Suprapubic skin (tissue), 4 donors: Measurements from ENCODE around the gene KRT81.

Experiments
- CTCF ChIP-seq, 2 donors: fragments of 200-600 bp in 1 of 2; fragments of 450-650 bp in 1 of 2; sonication (generic) in 1 of 2; IDR thresholded peaks; one replicate each; pipeline ENCODE4 v1.5.1; 2016 to 2019; ENCODE audit warnings: antibody characterized with exemption in 2 of 2, mild to moderate bottlenecking in 1 of 2, moderate library complexity in 1 of 2
- EP300 ChIP-seq: sonication (generic); formaldehyde crosslinking; IDR thresholded peaks from one replicate; pipeline ENCODE4 v1.6.1; 2017; ENCODE audit warnings: antibody characterized with exemption
- POLR2A ChIP-seq, 2 donors: fragments of 450-650 bp; IDR thresholded peaks; one replicate each; pipeline ENCODE4 v1.6.1; 2017; ENCODE audit warnings: antibody characterized with exemption in 2 of 2, mild to moderate bottlenecking in 2 of 2, moderate library complexity in 2 of 2
- POLR2AphosphoS5 ChIP-seq, 3 donors: sonication (generic); formaldehyde crosslinking; IDR thresholded peaks; one replicate each; pipeline ENCODE4 v1.6.1; 2017; ENCODE audit warnings: antibody characterized with exemption in 3 of 3

- no peak for TF ChIP-seq CTCF (IDR thresholded peaks at IDR 0.05)
- TF ChIP-seq POLR2AphosphoS5 (IDR thresholded peaks at IDR 0.05): no peak
- TF ChIP-seq POLR2A (IDR thresholded peaks at IDR 0.05): no peak
- TF ChIP-seq EP300: no peak
These were observed 15.6 kb downstream of the KRT81 start for GRCh38 chr12:52275686-52276085.
